AG04450 (cell line): Measurements from ENCODE around the gene ETFA. TPM values are rescaled to one million over a fixed set of nuclear protein-coding genes. Genes with fewer than 3 reads are reported as not detected.
A peak's percentile ranks its signal among the peaks of the same experiment; 100 is the strongest.

ENCODE experiments used
- CTCF ChIA-PET: fragments of 300-600, 350-600 bp; formaldehyde crosslinking; extraction: SDS; loops from one replicate; lab custom pipeline; 2022; ENCODE audit warnings: antibody characterized with exemption, inconsistent platforms; lab: Charles Lee
- POLR2A ChIA-PET: fragments of 350-600 bp; formaldehyde crosslinking; extraction: SDS; loops from one replicate; lab custom pipeline; 2021; ENCODE audit warnings: antibody characterized with exemption, inconsistent platforms; lab: Yijun Ruan, JAX
- DNase-seq: peaks from one replicate; pipeline ENCODE4 v3.0.0-alpha.2; 2011; ENCODE audit warnings: low read depth, low spot score
- H3K27ac ChIP-seq: one replicate; pipeline ENCODE4 v1.5.1; 2012; ENCODE audit warnings: low read depth, low read length, control low read depth
- H3K27me3 ChIP-seq: one replicate; pipeline ENCODE4 v1.6.0; 2012; ENCODE audit warnings: low read length; ENCODE audit not compliant: control insufficient read depth, insufficient read depth
- H3K4me3 ChIP-seq: 2 replicates; pipeline ENCODE4 v1.5.1; 2011; ENCODE audit warnings: mild to moderate bottlenecking, low read depth, low read length, control low read depth
- H3K9me3 ChIP-seq: 2 replicates; pipeline ENCODE4 v1.5.1; 2012; ENCODE audit warnings: low read length; ENCODE audit not compliant: control insufficient read depth, insufficient read depth
- polyA plus RNA-seq: library from polyadenylated mRNA; depleted of rRNA; stranded (reverse); fragments of >200 nt; gene quantifications from 2 replicates; pipeline ENCODE4 v1.2.3, GENCODE V29; 2011
- TF ChIP-seq, protein P1 (sequence below): IDR thresholded peaks from 2 replicates; pipeline ENCODE4 v1.5.1; 2011; ENCODE audit warnings: low read depth, low read length, control low read depth, inconsistent platforms

The ETFA gene
- polyA plus RNA-seq, 1 experiment = 208 TPM

DNA sequence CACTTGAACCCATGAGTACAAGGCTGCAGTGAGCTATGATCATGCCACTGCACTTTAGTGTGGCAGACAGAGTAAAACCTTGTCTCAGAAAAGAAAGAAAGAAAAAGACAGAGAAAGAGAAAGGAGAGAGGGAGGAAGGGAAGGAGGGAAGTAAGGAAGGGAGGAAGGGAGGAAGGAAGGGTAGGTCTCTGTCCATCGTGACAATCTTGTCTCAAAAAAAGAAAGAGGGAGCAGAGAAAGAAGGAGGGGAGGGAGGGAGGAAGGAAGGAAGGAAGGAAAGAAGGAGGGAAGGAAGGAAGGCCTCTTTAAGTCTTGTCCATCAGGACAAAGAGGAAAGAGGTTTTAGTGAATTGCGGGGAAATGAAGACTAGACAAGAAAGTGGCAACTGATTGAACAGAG lies 122.2 kb downstream of the ETFA start:
- Histone ChIP-seq H3K27ac (no peak overlapping the region), H3K9me3 (no peaks in the 10 kb centered on the region; the same call in 1 of the 2 replicates), H3K27me3 (peaks cover 8% of the 10 kb centered on the region), H3K4me3 (no peak overlapping the region)
- DNase-seq = no peak
- CTCF ChIA-PET = interaction anchor here (2.5 to 4.1 kb wide), 2 partner anchors 141 to 678 kb away, joined by 15 to 20 read pairs; no protein-coding TSS in a partner anchor
- TF ChIP-seq, protein P1, sequence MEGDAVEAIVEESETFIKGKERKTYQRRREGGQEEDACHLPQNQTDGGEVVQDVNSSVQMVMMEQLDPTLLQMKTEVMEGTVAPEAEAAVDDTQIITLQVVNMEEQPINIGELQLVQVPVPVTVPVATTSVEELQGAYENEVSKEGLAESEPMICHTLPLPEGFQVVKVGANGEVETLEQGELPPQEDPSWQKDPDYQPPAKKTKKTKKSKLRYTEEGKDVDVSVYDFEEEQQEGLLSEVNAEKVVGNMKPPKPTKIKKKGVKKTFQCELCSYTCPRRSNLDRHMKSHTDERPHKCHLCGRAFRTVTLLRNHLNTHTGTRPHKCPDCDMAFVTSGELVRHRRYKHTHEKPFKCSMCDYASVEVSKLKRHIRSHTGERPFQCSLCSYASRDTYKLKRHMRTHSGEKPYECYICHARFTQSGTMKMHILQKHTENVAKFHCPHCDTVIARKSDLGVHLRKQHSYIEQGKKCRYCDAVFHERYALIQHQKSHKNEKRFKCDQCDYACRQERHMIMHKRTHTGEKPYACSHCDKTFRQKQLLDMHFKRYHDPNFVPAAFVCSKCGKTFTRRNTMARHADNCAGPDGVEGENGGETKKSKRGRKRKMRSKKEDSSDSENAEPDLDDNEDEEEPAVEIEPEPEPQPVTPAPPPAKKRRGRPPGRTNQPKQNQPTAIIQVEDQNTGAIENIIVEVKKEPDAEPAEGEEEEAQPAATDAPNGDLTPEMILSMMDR = no peak
- POLR2A ChIA-PET = no interaction called here

DNA sequence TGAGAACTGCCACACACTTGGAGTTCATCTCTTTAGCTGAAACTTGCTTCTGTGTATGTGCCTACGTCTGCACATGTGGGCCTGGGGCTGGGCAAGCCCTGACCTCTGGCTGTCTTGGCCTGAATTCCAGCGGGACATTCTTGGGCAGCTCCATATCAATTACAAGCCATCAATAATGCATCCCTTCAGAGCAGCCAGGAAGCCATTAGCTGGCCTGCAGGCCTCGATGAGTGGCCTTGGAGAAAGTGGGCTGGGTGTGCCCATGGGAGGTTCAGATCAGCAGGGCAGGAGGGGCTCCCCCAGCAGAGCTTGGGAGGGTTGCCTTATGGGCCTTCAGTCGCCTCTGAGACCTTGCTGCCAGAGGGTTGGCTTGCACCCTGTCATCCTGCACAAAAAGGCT lies 124.1 kb downstream of the ETFA start:
- H3K9me3 ChIP-seq = no peaks in the 10 kb centered on the region; the same call in 1 of the 2 replicates
- no peak overlapping the region for H3K27ac ChIP-seq
- no peak overlapping the region for H3K4me3 ChIP-seq
- ChIA-PET POLR2A (no interaction called here), CTCF (interaction anchor here (1.1 kb wide), 1 partner anchor 37 kb away, joined by 3 read pairs; no protein-coding TSS in a partner anchor)
- peaks cover 6% of the 10 kb centered on the region for H3K27me3 ChIP-seq
- no peak for DNase-seq
- TF ChIP-seq, protein P1 = no peak

DNA sequence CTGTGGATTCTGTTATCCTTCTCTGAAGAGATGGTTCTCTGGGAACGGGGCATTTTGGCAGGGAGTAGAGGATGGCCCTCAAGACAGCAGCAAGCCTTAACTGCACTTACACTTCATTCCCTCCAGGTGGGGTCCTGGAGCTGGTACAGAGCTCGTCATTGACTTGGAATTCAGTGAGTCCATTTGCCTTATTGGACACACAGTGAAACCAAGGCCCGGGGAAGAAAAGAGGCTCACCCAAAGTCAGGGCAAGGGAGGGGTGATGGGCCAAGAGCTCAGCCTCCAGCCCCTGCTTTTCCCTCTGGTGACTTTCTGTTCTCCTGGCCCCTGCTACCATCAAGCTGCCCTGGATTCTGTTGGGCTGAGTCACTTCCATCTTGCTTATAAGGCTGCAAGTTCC lies 125.6 kb downstream of the ETFA start:
- no peak overlapping the region for H3K4me3 ChIP-seq
- peaks cover 6% of the 10 kb centered on the region for H3K27me3 ChIP-seq
- H3K9me3 ChIP-seq = no peaks in the 10 kb centered on the region
- peak; percentile 26 for DNase-seq
- ChIA-PET CTCF (interaction anchor here (0.6 to 1.4 kb wide), 7 partner anchors 8 to 309 kb away, joined by 3 to 5 read pairs (median 3); no protein-coding TSS in a partner anchor), POLR2A (interaction anchor here (1.2 kb wide), 1 partner anchor 11 kb away, joined by 9 read pairs; no protein-coding TSS in a partner anchor)
- TF ChIP-seq, protein P1 = peak; percentile 64
- H3K27ac ChIP-seq = no peak overlapping the region

DNA sequence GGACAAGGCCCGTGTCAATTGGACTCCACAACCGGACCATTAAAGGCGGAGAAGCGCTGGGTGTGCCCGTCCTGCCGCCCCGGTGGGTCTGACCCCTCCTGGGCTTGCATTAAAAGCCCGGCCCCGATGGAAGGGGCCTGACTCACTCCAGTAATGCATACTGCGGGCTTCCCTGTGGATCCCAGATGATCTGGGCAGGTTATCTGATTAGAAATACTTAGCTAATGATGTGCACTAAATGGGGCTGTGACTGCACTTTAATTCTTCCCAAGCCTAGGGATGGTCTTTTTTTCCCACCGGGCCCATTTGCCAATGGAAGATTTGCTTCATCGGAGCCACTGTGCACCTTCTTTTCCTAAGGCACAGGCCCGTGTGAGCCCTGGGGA lies 126.6 kb downstream of the ETFA start:
- peaks cover 2% of the 10 kb centered on the region for H3K27me3 ChIP-seq
- POLR2A ChIA-PET = interaction anchor here (1.2 kb wide), 1 partner anchor 12 kb away, joined by 9 read pairs; no protein-coding TSS in a partner anchor
- DNase-seq = no peak
- TF ChIP-seq, protein P1 = no peak
- H3K4me3 ChIP-seq = no peak overlapping the region
- H3K27ac ChIP-seq = no peak overlapping the region
- CTCF ChIA-PET = interaction anchor here (1.1 to 1.7 kb wide), 2 partner anchors 149 to 681 kb away, joined by 4 to 5 read pairs; no protein-coding TSS in a partner anchor
- no peaks in the 10 kb centered on the region for H3K9me3 ChIP-seq

DNA sequence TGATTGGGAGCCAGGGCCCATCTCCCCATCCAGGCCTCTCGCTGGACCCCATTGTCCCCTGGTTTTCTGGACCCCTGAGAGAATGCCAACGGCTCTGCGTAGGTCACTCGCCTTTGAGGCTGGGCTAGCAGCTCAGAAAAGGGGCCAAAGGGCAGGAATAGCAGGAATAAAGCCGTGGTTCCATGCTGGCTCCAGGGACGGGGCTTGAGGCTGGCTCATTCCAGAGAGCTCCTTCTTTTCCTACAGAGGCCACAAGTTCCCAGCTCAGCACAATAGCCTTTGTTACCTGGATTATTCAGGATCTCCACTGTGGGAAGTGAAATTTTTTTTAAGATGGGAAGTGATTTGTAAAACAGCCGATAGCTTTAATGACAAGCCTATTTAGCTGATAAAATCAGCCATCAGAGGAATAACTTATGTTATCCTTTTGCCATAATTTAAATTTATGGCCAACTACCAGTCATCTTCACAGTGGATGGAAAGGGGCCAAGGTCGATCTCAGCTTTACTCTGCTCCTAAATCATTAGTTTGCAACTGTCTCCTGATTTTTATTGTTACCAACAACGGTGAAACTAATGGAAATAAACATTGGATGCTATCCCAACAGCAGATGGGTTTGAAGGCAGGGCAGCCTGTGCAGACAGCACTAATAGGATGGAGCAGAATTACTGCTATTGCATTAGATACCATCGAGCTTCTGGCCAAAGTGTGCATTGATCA lies 127.2 kb downstream of the ETFA start:
- Histone ChIP-seq H3K4me3 (no peak overlapping the region), H3K27ac (peak overlapping the region; percentile 21), H3K9me3 (no peaks in the 10 kb centered on the region), H3K27me3 (no peaks in the 10 kb centered on the region)
- TF ChIP-seq, protein P1 = no peak
- ChIA-PET CTCF (interaction anchor here (1.1 to 1.7 kb wide), 2 partner anchors 150 to 682 kb away, joined by 4 to 5 read pairs; no protein-coding TSS in a partner anchor), POLR2A (no interaction called here)
- DNase-seq = no peak
